Posterior vena cava (tissue), 2 donors: ENCODE data around the gene COL24A1. TPM values are rescaled to one million over a fixed set of nuclear protein-coding genes. Genes with fewer than 3 reads are reported as not detected.
"Not testable (repeated sequence)": the region's sequence is repeated elsewhere in the genome, so short reads cannot be mapped to it uniquely, and the experiment has no call there.

Experiments used
- DNase-seq: peaks from one replicate; pipeline ENCODE4 v3.0.0-alpha.2; 2020; ENCODE audit warnings: low spot score
- intact Hi-C, 2 donors: fragments of 100-400 bp; cut with DNase I; formaldehyde crosslinking; loops; one replicate each; pipeline versions ENCODE4 v1.14.1 to v1.14.2; 2022 to 2023
- total RNA-seq, 2 donors: library from RNA; stranded (reverse); fragmentation: NEBNext Ultra II Directional; extraction: Animal tissue kit (Norgen Biotek cat#: 25700); gene quantifications; one replicate each; pipeline ENCODE4 v1.2.1, GENCODE V29; 2021
- donor health status: DM: yes; HTN: yes; CAD: no.
- donor health status: DM: yes; HTN: yes; CAD: no.

Gene COL24A1
- total RNA-seq, 2 donors from 2014 or later = 0.19 to 0.38 TPM

DNA sequence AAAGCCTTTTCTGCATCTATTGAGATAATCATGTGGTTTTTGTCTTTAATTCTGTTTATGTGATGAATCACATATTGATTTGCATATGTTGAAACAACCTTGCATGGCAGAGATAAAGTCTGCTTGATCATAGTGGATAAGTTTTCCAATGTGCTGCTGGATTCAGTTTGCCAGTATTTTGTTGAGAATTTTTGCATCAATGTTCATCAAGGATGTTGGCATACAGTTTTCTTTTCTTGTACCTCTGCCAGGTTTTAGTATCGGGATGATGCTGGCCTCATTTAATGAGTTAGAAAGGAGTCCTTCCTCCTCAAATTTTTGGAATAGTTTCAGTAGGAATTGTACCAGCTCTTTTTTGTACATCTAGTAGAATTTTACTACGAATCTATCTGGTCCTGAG lies 55.0 kb downstream of the COL24A1 start:
- intact Hi-C loops = no loop called here
- no peak for DNase-seq

DNA sequence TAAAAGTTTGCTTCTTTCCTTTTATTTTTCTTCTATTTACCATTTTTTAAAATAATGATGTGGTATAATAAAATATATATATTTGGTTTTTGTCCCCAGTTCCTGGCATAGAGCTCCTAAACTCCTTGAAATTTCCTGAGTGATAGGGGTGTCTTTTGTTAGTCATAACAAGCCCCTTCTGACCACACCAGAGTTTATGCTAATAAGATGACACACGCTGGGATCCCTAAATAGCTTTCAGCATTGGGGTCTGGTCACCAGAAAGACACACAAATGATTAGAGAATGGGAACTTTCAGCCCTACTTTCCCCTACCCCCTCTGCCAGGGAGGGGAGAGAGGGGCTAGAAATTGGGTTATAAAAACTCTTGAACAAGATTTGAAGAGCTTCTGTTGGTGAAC lies 56.2 kb downstream of the COL24A1 start:
- intact Hi-C loops = no loop called here
- no peak for DNase-seq

DNA sequence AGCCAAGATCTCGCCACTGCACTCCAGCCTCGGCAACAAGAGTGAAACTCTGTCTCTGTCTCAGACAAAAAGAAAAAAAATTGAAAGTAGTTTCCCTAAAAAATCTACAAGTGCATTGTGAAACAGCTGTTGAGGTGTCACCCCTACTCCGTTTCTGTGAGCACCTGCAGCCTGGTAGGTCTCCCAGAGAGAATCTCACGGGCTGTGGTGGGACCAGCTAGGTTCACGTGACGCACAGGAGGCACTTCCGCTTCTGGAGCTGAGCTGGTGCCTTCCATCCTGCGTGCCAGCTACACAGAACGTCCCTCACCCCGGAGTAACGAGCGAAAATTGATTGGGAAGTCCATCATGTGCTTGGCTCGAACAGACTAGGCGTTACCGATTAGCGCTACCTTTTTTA lies 66.8 kb downstream of the COL24A1 start:
- intact Hi-C loops = no loop called here

DNA sequence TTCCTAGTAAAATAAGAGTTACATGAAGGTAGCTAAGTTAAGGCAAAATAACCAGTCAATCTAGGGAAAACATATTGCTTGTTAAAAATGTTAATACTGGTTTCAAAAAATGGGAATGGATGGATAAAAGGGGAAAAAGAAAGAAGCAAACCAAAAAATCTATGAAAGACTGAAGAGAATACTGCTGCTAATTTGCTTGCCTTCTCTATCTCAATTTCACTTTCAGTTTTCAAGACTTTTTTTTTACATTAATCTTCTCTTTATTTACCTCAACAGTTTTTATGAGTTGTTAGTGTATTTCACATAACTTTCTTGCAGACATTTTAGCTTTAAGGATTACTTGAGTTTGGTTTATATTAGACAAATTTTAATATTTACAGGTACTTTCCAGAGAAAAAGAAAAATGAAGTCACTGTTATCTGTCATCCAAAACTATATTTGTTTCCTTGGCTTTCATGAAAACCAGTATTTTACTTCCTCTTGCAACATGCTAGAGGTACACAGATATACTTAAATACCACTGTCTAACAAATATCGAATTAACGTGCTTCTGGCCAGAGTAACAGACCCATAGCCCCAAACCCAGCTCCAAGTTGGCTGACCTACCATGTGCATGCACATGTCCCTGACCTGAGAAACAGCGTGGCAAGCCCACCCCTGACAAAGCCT lies 70.7 kb downstream of the COL24A1 start:
- no peak for DNase-seq
- intact Hi-C loops = no loop called here

More for the DNA sequence above, 66.8 kb downstream of the COL24A1 start:
- DNase-seq = no peak

DNA sequence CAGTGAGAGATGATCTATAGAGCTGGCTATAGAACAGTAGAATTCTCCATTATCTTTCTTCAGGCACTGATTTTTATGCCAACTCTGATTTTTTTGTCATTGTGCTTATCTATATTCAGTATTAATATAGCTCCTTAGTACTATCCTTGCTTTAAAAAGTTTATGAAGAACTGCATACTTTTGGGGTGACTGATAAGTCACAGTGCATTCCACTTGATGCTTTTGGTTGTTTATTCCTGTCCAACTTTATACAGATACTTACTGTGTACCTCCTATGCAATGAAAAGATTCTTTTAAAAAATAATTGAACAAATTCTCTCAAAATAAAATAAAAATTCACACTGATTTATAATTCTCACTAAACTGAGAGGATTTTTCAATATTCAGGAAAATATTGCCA lies 71.6 kb downstream of the COL24A1 start:
- intact Hi-C loops = no loop called here
- DNase-seq = no peak

DNA sequence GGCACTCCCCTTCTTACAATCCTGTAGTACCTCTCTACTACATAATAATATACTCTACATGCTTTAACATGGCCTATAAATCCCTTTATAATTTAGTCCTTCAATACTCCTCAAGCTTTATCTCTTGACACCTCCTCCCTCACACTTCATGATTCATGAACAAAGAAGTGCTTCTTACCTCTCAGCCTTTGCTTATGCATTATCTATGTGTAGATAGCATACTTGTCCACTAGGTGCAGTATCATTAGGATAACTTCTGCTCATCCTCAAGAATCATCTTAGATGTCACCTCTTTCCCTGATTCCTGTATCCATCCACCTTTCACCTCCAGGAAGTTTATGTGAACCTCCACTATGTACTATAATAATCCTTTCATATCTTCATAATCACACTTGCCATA lies 74.4 kb downstream of the COL24A1 start:
- intact Hi-C loops = no loop called here
- DNase-seq = no peak

DNA sequence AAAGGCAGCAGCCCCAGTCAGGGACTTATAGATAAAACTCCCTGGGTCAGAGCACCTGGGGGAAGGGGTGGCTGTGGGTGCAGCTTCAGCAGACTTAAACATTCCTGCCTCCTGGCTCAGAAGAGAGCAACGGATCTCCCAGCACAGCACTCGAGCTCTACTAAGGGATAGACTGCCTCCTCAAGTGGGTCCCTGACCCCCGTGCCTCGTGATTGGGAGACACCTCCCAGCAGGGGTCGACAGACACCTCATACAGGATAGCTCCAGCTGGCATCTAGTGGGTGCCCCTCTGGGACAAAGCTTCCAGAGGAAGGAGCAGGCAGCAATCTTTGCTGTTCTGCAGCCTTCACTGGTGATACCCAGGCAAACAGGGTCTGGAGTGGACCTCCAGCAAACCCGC lies 84.1 kb downstream of the COL24A1 start:
- DNase-seq, intact Hi-C loops: not testable (repeated sequence)

DNA sequence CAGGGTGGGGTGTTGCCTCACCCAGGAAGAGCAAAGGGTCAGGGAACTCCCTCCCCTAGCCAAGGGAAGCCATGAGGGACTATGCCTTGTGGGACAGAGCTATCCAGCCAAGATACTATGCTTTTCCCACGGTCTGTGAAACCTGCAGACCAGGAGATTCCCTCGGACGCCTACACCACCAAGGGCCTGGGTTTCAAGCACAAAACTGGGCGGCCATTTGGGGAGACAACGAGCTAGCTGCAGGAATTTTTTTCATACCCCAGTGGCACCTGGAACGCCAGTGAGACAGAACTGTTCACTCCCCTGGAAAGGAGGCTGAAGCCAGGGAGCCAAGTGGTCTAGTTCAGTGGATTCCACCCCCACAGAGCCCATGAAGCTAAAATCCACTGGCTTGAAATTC lies 84.7 kb downstream of the COL24A1 start:
- DNase-seq, intact Hi-C loops: not testable (repeated sequence)

DNA sequence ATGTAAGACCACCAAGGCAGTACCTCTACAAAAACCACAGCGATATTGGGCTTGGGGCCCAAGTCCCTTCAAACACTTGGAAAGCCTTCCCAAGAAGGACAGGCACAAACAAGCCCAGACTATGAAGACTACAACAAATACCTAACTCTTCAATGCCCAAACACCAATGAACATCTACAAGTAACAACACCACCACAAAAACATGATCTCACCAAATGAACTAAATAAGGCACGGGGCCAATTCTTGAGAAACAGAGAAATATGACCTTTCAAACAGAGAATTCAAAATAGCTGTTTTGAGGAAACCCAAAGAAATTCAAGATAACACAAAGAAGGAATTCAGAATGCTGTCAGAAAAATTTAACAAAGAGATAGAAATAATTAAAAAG lies 86.8 kb downstream of the COL24A1 start:
- intact Hi-C loops = no loop called here
- no peak for DNase-seq

DNA sequence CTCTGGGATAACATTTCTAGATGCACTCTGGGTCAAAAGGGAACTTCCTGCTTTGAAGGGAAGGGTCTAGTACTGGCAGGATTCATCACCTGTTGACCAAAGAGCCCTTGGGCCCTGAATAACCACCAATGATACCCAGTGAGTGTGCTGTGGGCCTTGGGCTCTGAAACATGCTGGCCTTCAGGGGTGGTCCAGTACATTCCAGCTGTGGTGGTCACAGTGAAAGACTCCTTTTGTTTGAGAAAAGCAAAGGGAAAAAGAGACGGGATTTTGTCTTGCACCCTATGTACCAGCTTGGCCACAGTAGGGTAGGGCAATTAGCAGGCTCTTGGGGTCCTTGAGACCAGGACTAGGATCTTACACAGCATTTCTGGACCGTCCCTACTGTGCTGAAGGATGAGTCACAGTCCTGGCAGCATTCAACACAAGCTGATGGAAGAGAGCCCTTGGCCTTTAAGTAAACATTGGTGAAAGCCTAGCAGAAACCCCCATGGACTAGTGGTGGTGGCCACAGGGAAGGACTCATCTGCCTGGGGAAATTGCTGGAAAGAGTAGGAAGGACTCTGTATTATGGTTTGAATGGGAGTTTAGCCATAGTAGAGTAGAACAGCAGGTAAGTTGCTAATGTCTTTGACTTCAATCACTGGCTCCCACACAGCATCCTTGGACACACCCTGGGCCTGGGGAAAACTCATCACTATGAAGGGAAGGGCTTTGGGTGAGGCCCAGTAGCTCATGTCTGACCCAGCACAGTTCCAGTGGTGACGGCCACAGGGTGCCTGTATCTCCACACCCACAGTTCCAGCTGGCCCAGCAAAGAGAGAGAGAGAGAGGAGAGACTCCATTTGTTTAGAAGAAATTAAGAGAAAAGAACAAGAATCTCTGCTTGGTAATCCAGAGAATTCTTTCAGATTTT lies 87.5 kb downstream of the COL24A1 start:
- intact Hi-C loops = no loop called here
- no peak for DNase-seq

DNA sequence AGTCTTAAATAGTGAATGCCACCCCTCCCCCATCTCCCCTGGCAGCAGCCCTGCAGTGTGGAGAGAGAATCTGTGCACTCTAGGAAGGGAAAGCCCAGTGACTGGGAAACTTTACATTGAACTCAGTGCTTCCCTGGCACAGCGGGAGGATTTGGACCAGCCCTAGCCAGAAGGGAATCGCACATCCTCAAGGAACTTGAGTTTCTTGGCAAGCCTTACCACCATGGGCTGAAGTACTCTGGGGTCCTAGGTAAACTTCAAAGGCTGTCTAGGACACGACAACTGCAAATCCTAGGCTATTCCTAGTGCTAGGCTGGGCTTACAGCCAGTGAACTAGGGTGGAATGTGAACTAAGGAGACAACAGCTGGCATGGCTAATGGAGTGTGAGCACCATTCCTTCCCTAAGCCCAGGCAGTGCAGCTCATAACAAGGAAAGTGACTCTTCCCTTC lies 88.3 kb downstream of the COL24A1 start:
- intact Hi-C loops = no loop called here
- DNase-seq = no peak

DNA sequence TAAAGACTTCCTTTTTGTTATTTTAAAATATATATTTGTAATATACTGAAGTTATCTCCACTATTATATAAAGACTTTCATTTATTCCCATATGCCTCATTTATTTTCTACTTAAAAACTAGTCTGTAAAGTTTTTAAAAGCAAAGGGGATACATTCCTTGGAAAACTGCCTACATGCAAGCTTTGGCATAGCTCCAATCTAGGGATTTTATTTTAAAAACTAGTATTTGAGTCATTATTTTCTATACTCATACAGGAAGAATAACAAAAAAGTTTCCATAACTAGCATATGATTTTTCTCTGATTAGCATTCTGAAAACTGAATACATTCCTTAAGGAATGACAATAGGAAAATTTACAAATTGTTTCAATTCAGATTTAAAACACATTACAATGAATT lies 88.9 kb downstream of the COL24A1 start:
- intact Hi-C loops = no loop called here
- DNase-seq = no peak

DNA sequence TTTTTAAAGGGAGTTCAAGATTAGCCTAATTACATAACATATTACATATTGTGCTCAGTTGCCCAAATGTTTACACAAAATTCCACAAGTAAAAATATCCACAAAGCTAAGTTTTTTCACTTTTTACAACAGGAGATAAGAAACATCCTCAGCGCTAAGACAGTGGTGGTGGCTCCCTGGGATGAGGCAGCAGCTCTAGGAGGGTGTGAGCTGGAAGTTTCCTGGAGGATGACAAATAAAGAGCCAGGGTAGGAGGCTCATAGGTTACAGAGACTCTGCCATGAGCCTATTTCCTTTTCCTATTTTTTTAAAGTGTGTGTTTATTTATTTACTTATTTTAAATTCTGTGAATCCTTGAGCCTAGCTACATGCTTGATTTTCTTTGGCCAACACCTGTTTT lies 91.7 kb downstream of the COL24A1 start:
- intact Hi-C loops = no loop called here
- DNase-seq = no peak

DNA sequence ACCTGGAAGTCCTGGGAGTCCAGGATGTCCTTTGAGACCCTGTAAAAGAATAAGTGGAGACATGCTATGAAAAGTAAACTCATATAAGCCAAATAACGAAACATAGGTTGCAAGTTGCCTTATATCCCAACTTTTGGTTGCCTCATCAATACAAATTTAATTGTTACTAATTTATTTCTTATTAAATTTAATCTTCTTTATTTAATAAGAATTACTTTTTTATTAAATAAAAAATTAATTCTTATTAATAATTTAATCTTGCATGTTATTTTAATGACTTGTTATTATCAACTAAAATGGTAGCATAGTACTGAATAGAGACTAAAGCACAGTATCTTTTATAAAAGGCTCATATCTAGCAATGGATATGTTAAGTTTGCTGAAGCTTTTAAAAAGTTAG lies 92.9 kb downstream of the COL24A1 start:
- no peak for DNase-seq
- intact Hi-C loops = no loop called here

DNA sequence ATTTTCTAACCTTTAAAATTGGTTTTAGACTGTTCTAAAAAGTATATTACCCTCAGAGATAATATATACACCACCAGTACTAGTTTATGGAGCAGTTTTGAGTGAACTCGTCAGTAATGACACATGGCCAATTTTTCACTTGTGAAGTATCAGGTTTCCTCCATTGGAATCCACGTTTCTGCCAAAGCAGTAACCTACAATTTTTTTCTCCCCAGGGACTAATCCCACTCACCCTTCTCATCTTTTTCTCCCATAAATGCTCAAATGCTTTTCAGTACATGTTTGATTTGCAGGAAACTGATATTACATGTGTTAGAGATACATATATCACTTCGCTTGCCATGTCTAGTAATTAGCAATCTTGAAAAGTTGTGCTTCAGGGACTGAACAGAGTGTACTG lies 94.1 kb downstream of the COL24A1 start:
- no peak for DNase-seq
- intact Hi-C loops = no loop called here

DNA sequence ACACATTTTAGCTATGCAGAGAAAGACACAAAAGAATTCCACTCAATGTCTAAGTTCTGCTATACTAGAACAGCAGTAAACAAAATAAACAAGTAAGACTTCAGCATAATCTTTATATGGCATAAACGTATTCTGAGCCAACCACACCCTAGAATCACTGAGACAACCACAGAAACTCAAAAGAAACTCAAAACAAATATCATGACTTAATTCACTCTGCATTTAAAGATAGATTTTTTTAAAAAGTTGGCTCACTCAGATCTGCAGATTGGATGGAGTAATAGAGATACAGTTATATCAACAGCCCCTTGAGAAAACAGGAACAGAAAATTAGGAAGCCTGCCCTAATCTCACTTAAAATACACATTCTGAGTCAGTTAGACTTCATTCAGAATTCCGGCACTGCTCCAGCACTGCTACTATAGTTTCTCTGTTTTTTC lies 95.0 kb downstream of the COL24A1 start:
- intact Hi-C loops = no loop called here
- DNase-seq = no peak

DNA sequence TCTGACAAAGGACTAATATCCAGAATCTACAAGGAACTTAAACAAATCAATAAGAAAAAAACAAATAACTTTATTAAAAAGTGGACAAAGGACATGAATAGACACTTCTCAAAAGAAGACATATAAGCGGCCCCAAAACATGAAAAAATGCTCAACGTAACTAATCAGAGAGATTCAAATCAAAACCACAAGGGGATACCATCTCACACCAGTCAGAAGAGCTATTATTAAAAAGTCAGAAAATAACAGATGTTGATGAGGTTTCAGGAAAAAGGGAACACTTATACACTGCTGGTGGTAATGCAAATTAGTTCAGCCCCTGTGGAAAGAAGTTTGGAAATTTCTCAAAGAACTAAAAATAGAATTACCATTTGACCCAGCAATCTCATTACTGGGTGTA lies 102.2 kb downstream of the COL24A1 start:
- no peak for DNase-seq
- intact Hi-C loops = no loop called here

DNA sequence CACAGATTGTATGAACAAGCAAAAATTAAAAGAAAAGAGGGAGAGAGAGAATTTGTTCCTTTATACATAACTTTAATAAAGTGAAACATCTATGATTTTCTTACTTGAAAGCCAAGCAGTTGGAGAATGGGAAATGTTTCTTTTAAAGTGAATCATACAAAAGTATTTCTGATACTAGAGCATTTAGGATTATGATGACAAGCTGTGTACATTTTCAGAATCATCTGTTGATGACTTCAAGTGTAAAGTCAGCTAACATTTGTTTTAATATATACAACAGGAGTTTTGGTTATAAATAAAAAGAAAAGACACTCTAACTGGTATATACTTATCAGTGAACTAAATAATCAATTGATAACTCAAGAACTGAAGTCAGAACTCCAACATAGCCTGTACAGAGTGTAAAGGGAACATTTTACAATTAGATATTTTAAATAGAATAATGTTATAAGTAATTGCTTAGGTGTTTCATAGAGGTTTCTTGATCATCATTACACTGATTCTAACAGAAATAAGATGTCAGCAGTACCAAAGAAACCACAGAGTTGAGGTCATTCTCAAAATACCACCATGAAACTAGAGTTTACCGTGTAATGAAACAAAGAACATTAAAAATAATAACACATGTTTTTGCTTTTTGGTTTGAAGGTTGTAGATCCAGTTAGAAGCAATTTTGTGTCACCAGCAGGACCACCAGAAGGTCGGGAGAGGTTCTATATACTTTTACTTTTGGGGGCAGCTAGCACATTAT lies 103.4 kb downstream of the COL24A1 start:
- intact Hi-C loops = no loop called here
- no peak for DNase-seq

DNA sequence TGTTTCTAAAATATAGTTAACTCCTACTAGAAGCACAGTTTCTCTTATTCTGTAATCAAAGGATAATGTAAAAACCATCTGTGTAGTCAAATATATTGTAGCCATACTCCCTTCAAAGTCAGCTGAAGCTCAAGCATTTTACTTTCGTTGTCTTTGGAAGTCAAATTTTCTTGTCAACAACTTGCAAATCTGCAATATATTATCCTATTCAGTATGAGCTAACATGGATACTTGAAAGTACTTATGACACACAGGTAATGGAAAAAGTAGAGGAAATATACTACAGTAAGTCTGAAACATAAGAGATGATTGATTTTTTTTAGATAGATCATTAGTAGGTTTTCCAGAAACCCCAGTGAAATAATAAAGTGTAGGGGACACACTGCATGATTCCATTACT lies 121.5 kb downstream of the COL24A1 start:
- no peak for DNase-seq
- intact Hi-C loops = loop anchor here in 1 of 2 donors (5.0 kb wide), 1 partner anchor 1218 kb away; no protein-coding TSS in a partner anchor

DNA sequence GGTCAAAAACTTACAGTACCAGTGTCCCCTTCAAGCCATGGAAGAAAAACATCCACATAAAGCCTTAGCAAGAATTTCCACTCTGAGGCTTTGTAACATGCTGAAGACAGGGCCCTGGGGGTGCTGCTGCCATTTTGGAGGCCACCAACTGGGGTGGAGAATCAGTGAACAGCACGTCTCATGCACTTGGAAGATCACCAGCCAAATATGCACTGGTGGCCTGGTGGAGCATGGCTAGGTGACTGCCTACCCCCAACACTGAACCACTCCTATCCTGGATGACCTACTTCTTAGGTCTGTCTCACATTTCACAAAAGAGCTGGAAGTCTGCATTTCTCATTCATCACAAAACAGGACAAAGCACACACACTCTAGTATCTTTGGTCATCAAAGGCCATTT lies 126.4 kb downstream of the COL24A1 start:
- intact Hi-C loops = no loop called here
- DNase-seq = no peak
